OCI-LY7 (cell line): ENCODE data around the gene CR1L. TPM values are rescaled to one million over a fixed set of nuclear protein-coding genes. Genes with fewer than 3 reads are reported as not detected.

Source experiments
- BruUV-seq: library from RNA; stranded (reverse); fragments of 400-500 nt; replicated peaks from 2 replicates; lab custom pipeline; 2021; lab: Mats Ljungman, UMichigan
- CTCF ChIA-PET: fragments of 300-600 bp; sonication (Branson Sonifier 250); formaldehyde crosslinking; loops from one replicate; lab custom pipeline; 2022; ENCODE audit warnings: antibody characterized with exemption; ENCODE audit not compliant: unreplicated experiment; lab: Charles Lee
- POLR2A ChIA-PET: fragments of 300-600 bp; sonication (Branson Sonifier 250); formaldehyde crosslinking; loops from one replicate; lab custom pipeline; 2022; ENCODE audit warnings: antibody characterized with exemption; lab: Charles Lee
- DNase-seq: peaks from one replicate; pipeline ENCODE4 v3.0.0-alpha.2; 2015; ENCODE audit warnings: low spot score
- H2AFZ ChIP-seq: fragments of 200-600 bp; sonication (generic), shearing (Covaris generic); 2 replicates; pipeline ENCODE4 v1.6.1; 2014; ENCODE audit warnings: mild to moderate bottlenecking, antibody characterized with exemption, low read length, moderate library complexity
- H3K27ac ChIP-seq: fragments of 200-600 bp; sonication (generic); 2 replicates; pipeline ENCODE4 v1.5.1; 2014; ENCODE audit warnings: mixed run types, low read depth, mild to moderate bottlenecking, moderate library complexity, low read length, inconsistent platforms; ENCODE audit not compliant: poor library complexity, severe bottlenecking
- H3K36me3 ChIP-seq: fragments of 200-600 bp; sonication (generic); 2 replicates; pipeline ENCODE4 v1.6.1; 2014; ENCODE audit warnings: mild to moderate bottlenecking, antibody characterized with exemption, low read length, moderate library complexity, mixed read lengths; ENCODE audit not compliant: insufficient read depth
- H3K4me1 ChIP-seq: fragments of 200-600 bp; sonication (generic); 2 replicates; pipeline ENCODE4 v1.5.1; 2014; ENCODE audit warnings: mild to moderate bottlenecking, low read length; ENCODE audit not compliant: insufficient read depth, poor library complexity, severe bottlenecking
- H3K4me2 ChIP-seq: fragments of 200-600 bp; sonication (generic); 2 replicates; pipeline ENCODE4 v1.6.1; 2014; ENCODE audit warnings: mild to moderate bottlenecking, low read length
- H3K4me3 ChIP-seq: fragments of 200-600 bp; sonication (generic); 2 replicates; pipeline ENCODE4 v1.5.1; 2014; ENCODE audit warnings: mild to moderate bottlenecking, low read depth, low read length; ENCODE audit not compliant: poor library complexity, severe bottlenecking
- H3K79me2 ChIP-seq: fragments of 200-600 bp; sonication (generic); 2 replicates; pipeline ENCODE4 v1.6.1; 2016; ENCODE audit warnings: low read depth, mild to moderate bottlenecking, low read length, moderate library complexity, mixed read lengths; ENCODE audit not compliant: insufficient read depth
- H3K9me2 ChIP-seq: fragments of 200-600 bp; sonication (generic); 2 replicates; pipeline ENCODE4 v1.6.1; 2016; ENCODE audit warnings: mild to moderate bottlenecking, low read length, mixed read lengths; ENCODE audit not compliant: insufficient read depth
- H3K9me3 ChIP-seq: fragments of 200-600 bp; sonication (generic); 2 replicates; pipeline ENCODE4 v1.6.1; 2014; ENCODE audit warnings: mild to moderate bottlenecking, mixed run types, low read length, mixed read lengths
- H4K20me1 ChIP-seq: fragments of 200-600 bp; sonication (generic); 2 replicates; pipeline ENCODE4 v1.6.1; 2014; ENCODE audit warnings: mild to moderate bottlenecking, antibody characterized with exemption, low read length, moderate library complexity, mixed read lengths; ENCODE audit not compliant: insufficient read depth
- CTCF ChIP-seq: fragments of 200-600 bp; sonication (generic); conservative IDR thresholded peaks from 2 replicates; pipeline ENCODE4 v1.5.1; 2014; ENCODE audit warnings: mild to moderate bottlenecking, antibody characterized with exemption, low read length, moderate library complexity, mixed read lengths
- EZH2phosphoT487 ChIP-seq: fragments of 200-600 bp; sonication (generic); IDR thresholded peaks from 2 replicates; pipeline ENCODE4 v1.6.1; 2018; ENCODE audit warnings: low read depth, borderline replicate concordance, mild to moderate bottlenecking, mixed run types, antibody characterized with exemption, low read length, moderate library complexity, mixed read lengths
- intact Hi-C: fragments of 100-400 bp; cut with micrococcal nuclease; formaldehyde crosslinking; loops from one replicate; pipeline ENCODE4 v1.10.0; 2022; ENCODE audit not compliant: unreplicated experiment
- total RNA-seq, 2 experiments: library from RNA; depleted of rRNA in 1 of 2; stranded (reverse); fragments of >200 nt in 1 of 2; shearing (Covaris generic) in 1 of 2; gene quantifications; 2 replicates each; pipeline ENCODE4 v1.2.3, GENCODE V29; 2014 to 2022

CR1L gene
- total RNA-seq, 2 experiments from 2014 or later: not detected

- Histone ChIP-seq H3K4me2 (no peak overlapping the region), H2AFZ (no peak overlapping the region), H3K4me3 (no peak overlapping the region), H4K20me1 (no peaks in the 10 kb centered on the region), H3K9me3 (no peaks in the 10 kb centered on the region), H3K9me2 (no peaks in the 10 kb centered on the region), H3K27ac (no peak overlapping the region), H3K4me1 (no peaks in the 10 kb centered on the region), H3K36me3 (no peaks in the 10 kb centered on the region), H3K79me2 (no peaks in the 10 kb centered on the region)
- no TSS peak for BruUV-seq
- no peak for DNase-seq
- intact Hi-C loops: no loop called here
- POLR2A ChIA-PET: interaction anchor here (0.6 to 0.7 kb wide), 2 partner anchors 310 to 359 kb away, joined by 3 to 5 read pairs; no protein-coding TSS in a partner anchor
- TF ChIP-seq EZH2phosphoT487: no peak
- TF ChIP-seq CTCF: no peak
- CTCF ChIA-PET: no interaction called here
Measured at GRCh38 chr1:207605444-207606361, 39.2 kb upstream of the CR1L start.

GRCh38 chr1:207606362-207606755, 38.6 kb upstream of the CR1L start:
- intact Hi-C loops: no loop called here
- no peaks in the 10 kb centered on the region for H3K9me2 ChIP-seq
- H3K79me2 ChIP-seq: no peaks in the 10 kb centered on the region
- no peak overlapping the region for H3K4me3 ChIP-seq
- no peaks in the 10 kb centered on the region for H3K9me3 ChIP-seq
- no peaks in the 10 kb centered on the region for H3K4me1 ChIP-seq
- ChIA-PET POLR2A (no interaction called here), CTCF (no interaction called here)
- no peak overlapping the region for H3K27ac ChIP-seq
- DNase-seq: no peak
- H2AFZ ChIP-seq: no peak overlapping the region
- no TSS peak for BruUV-seq
- TF ChIP-seq EZH2phosphoT487 (no peak), CTCF (no peak)
- no peaks in the 10 kb centered on the region for H3K36me3 ChIP-seq
- H4K20me1 ChIP-seq: no peaks in the 10 kb centered on the region
- no peak overlapping the region for H3K4me2 ChIP-seq

GRCh38 chr1:207612762-207613161, 32.2 kb upstream of the CR1L start:
- no peak overlapping the region for H3K4me3 ChIP-seq
- ChIA-PET POLR2A (no interaction called here), CTCF (no interaction called here)
- intact Hi-C loops: no loop called here
- no peaks in the 10 kb centered on the region for H3K9me3 ChIP-seq
- no peak overlapping the region for H3K27ac ChIP-seq
- H3K4me1 ChIP-seq: no peaks in the 10 kb centered on the region
- no peaks in the 10 kb centered on the region for H3K9me2 ChIP-seq
- no peak overlapping the region for H3K4me2 ChIP-seq
- no TSS peak for BruUV-seq
- no peaks in the 10 kb centered on the region for H4K20me1 ChIP-seq
- H2AFZ ChIP-seq: no peak overlapping the region
- no peak for TF ChIP-seq CTCF
- no peak for TF ChIP-seq EZH2phosphoT487
- no peak for DNase-seq
- no peaks in the 10 kb centered on the region for H3K79me2 ChIP-seq
- H3K36me3 ChIP-seq: no peaks in the 10 kb centered on the region
